ENCODE measurements around the gene RAC2.
A peak's percentile ranks its signal among the peaks of the same experiment; 100 is the strongest.

The RAC2 gene

DNA sequence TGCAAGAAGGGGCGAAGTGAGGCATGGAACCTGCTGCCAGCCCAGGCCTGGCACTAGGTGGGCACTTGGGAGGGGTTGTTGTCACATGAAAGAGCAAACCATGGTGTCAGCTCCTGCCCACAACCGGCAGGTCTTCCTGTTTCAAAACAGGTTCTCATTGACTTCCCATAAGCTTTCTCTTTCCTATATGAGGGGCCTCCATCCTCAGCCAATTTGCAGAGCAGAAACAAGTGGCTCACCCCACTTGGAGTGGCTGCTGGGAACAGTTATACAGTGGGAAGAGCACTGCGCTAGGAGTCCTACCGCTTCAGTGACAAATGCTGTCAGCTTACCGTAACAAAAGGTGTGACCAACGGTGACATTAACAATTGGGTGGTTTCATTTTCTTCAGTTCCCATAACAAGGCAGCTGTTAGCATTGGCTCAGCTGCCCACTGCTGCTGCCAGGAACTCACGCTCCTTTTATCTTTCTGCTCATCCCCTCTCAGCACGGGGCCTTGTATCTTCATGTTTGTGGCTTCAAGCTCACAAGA, 21.6 kb downstream of the RAC2 start:
- DNase-seq (ENCODE audit: low read depth in 3 of 3, low spot score in 1 of 3) = no peak

DNA sequence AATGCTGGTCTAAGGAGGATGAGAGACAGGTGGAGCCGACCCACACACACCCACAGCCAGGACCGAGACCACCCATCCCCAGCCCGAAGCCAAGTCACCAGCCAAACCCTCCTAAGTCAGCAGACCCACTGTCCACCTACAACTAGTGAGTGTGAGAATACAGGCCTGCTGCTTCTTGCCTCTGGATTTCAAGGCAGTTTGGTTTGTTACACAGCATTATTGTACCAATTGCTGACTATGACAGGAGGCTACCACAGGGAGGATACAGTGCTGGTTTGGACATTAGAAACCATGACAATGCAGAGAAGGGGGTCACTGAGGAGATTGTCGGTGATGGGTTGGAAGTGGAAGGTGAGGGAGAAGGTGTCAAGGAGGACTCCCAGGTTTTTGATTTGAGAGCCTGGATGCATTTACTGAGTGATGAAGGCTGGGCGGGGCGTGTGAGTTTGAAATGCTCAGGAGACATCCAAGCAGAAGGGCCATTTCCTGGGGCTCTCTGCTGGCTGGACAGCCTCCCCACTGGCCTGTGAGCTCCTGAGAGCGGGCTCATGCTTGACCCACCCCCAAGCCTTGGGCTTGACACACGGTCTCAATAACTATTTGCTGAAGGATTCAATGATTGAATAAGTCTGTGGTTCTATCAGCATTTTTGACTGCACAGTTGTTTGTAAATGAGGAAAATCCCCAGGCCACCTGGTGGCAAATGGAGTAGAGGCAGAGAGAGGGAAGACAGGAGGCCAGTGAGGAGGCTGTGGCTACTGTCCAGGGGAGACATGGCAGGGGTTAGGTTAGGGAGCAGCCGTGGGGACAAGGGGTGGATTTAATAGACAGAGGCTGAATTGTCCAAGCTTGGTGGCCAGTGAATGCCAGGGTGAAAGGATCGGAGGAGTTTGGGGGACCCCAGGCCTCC, 22.4 kb downstream of the RAC2 start:
- no peak for DNase-seq (ENCODE audit: low read depth in 3 of 3, low spot score in 1 of 3)

DNA sequence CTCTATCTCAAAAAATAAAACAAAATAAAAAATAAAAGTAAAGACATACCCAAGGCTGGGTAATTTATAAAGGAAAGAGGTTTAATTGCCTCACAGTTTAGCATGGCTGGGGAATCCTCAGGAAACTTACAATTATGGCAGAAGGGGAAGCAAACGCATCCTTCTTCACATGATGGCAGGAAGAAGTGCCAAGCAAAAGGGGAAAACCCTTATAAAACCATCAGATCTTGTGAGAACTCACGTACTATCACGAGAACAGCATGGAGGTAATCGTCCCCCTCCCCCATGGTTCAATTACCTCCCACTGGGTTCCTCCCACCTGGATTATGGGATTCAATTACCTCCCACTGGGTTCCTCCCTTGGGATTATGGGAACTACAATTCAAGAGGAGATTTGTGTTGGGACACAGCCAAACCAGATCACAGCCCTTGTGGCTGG, 23.5 kb downstream of the RAC2 start:
- no peak for DNase-seq (ENCODE audit: low read depth in 3 of 3, low spot score in 1 of 3)

DNA sequence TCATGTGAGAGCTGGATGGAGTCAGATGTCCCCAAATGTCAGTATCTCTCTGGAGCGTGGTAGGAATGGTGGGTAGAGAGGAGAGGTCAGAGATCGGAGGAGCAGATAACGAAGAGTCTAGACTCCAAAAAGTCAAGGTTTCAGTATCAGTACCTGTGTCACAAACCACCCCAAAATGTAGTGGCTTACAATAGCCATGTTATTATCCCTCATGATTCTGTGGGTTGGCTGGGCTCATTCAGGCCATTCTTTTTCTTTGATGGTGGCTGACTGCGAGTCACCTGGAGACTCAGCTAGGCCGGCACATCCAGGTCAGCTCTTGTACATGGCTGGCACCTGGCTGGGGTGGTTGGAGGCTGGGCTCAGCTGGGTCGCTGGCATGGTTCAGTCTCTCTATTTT, 24.5 kb downstream of the RAC2 start:
- DNase-seq (ENCODE audit: low read depth in 3 of 3, low spot score in 1 of 3) = no peak

DNA sequence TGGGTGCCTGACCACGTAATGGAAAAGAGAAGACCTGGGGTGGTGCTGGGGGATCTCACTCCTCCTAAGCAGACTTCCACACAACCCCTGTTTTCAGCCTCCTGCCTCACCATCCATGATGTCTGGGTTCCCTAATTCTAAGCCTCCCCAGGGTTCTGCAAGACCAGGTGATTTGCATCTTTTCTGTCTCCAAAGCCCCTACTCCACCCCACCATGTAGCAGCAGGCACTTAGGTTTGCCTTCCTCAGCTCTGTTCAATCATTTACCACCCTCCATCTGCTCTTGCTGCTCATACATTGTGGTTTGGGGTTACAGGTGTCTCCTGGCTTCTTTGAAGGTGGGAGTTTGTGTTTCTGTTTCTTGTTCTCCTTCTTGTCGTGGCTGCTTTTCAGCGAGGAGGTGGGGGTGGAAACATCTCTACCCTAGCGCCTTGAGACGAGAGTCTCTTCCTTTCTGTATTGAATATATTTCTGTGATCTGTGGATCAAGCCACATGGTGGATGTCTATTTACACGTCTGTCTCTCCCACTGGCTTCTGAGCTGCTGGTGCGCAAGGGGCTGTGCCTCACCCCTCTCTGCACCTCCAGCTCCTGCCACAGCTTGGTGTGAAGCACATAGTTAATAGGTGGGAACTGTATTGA, 25.2 kb downstream of the RAC2 start:
- DNase-seq (ENCODE audit: low read depth in 3 of 3, low spot score in 1 of 3) = peak in 2 of 3 donors; percentile 47 to 52

DNA sequence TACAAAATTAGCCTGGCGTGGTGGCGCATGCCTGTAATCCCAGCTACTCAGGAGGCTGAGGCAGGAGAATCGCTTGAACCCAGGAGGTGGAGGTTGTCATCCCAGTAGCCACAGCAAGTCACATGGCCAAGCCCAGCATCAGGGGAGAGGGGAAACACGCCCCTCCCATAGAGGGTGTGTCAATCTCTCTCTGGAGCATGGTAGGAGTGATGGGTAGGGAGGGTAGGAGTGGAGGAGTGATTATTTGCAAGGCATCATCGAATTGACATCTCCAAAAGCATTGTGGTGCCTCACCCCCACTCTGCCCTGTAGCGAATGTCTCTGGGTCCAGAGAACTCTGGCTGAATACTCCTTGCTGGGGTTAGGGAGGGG, 25.7 kb downstream of the RAC2 start:
- DNase-seq (ENCODE audit: low read depth in 3 of 3, low spot score in 1 of 3) = no peak

DNA sequence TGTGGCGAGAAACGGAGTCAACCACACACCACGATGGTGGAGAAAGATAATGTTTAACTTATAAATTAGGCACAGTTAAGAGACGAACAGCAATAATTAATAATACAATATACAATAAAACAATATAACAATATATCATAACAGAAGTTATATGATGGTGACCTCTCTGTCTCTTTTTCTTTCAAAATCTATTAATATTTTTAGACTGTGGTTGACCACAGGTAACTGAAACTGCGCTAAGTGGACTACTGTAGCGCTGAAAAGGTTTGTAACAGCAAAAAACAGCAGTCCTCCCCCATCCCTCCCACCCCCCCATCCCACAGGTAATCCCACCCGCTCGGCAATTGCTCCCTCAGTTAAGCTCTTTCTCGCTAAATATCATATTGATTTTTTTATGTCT, 28.2 kb downstream of the RAC2 start:
- DNase-seq (ENCODE audit: low read depth in 3 of 3, low spot score in 1 of 3) = no peak

DNA sequence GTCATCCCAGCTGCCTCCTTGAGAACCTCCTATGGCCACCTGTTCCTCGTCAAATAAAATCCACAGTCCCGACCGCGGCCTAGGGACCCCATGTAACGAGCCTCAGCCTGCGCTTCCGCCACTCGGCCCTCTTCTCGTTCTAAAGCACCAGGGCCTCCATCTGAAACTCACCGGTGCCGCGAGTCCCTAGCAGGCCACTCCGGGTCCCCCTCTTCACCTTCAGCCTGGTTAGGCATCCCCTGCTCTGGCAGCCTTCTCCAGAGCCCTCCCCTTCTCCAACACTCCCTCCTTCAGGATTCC, 29.4 kb downstream of the RAC2 start:
- DNase-seq (ENCODE audit: low read depth in 3 of 3, low spot score in 1 of 3) = no peak

DNA sequence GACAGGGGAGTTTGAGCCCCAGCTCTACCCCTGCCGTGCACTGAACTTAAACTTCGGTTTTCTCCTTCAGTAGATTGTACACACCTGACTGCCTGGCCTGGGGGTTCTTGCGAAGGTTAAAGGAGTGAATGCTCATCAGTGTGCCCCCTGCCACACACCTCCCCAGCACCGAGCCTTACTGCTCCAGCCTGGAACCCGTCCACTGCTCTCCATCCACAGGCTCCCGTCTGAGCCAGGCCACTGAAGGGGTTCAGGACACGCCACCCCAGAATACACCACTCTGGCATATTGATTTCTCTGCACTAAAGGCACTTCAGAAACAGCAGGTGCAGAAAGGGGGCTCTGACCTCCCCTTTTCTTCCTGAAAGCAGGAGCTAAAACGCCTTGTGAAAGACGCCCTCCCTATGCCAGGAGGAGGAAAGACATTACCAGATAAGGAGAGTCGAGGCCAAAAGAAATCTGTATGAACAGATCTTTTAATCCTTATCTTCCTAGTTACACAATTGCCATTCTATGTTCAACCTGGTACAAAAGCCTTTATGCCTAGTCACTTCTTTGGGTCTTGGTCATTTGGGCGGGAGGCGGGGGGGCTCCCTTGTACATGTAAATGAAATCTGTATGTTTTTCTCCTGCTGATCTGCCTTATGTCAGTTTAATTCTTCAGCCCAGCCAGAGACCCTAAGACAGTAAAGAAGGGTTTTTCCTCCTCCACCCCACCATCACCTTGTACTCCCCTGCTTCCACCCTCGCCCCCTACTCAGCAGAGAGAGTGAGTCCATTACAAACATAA, 29.9 kb downstream of the RAC2 start:
- DNase-seq (ENCODE audit: low read depth in 3 of 3, low spot score in 1 of 3) = no peak

DNA sequence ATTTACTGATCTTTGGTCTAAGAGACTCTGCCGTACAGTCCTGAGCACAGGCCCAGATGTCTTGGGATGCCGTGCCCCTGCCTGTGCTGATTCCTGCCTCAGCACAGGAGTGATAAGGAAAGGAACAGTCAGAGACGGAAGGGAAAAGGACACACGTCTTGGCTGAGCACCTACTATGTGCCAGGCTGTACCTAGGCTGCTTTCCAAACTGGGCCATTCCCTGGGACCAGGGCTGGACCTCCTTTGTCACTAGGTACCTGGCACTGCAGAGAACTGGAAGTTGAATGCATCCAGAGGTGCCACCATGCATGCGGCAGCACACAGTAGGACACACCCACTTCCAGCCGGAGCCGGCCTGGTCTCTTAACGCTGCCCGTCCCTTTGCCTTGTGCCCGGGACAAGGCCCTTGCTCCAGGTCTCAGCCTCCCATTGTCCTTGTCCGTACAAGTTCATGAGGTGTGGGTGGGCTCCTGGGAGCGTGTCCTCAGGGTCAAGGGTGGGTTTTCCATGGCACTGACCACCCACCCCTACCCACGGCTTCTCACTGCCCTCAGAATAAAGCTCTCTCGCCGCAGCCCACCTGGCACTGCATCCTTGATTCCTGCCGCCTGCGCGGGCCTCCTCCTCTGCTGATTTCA, 30.7 kb downstream of the RAC2 start:
- no peak for DNase-seq (ENCODE audit: low read depth in 3 of 3, low spot score in 1 of 3)

DNA sequence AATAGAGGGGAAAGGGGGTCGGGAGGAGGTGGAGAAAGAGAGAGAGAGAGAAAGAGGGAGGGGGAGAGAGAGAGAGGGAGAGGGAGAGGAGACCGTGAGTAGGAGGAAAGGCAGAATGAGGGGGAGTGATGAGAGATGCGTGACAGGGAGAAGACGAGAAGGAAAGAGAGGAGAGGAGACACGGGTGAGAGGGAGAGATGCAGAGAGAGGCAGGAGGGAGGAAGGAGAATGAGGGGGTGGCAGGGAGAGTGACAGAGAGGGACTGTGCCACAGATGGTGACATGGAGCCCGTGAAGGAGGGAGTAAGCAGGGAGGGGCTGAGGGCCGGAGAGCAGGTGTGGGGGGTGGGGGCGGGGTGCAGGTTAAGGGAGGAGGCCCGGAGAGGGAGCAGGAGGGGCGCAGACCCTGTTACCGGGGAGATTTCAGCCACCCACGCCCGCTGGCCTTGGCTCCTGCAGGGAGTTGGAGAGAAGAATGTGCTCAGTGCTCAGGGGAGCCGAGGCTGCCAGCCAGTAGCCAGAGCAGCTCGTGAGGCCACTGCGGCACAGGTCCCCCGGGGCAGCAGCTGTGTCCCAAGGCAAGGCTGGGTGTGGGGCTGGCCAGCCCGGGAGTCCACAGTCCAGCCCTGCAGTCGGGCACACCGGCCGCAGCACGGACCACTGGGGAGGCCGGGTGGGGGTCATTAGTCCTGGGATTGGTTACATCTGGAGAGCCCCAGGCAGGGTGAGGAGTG, 31.7 kb downstream of the RAC2 start, which contains the start of gene SSTR3:
Gene SSTR3 (minus strand): TSS at position 304 of the 733 bp plus-strand sequence. CDS start 4,674 bp downstream, outside the sequence.
- DNase-seq (ENCODE audit: low read depth in 3 of 3, low spot score in 1 of 3) = no peak

DNA sequence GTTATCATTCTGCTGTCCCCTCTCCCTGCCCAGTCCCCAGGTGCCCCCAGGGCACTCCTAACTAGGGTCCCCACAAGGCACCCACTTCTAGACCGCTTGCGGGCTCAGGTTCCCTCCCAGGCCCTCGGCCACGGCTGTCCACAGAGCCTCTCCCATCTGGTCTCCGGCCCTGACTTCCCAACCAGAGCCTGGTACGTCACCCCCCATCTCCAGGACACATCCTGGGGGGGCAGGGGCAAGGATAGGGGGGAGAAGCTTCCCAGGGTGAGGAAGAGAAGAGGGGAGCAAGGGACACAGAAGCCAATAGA, 32.2 kb downstream of the RAC2 start:
- DNase-seq (ENCODE audit: low read depth in 3 of 3, low spot score in 1 of 3) = no peak

DNA sequence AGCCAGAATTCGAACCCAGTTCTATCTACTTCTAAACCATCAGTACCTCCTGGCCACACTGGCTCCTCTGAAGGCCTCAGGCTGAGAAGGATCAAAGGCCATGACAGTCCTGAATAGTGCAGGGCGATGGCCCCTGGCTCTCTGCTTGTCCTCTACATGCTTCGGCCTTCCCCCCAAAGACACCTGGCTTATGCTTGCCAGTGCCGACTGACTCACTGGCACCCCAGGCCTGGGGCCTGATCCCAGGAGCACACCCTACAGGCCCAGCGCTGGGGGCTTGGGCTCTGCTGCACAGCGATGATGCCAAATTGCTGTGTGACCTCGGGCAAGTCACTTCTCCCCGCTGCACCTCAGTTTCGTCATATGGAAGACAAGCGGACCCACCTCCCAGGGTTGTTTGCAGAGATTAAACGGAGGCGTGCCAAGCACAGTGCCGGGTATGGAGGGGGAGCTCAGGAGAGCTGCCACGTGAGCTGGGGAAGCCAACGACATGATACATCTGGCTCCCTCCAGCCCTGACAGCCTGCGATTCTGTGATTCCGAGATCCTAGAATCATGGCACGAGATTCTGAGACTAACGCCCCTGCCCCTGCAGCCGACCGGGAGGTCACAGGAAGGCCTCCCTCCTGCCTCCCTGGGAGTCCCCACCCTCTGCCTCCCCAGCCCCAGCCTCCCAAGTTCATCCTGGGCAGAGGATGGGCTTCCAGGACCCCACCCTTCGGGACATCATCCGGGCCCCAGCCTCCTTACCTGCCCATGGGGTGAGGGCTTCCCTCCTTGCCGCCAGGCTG, 32.8 kb downstream of the RAC2 start:
- no peak for DNase-seq (ENCODE audit: low read depth in 3 of 3, low spot score in 1 of 3)

DNA sequence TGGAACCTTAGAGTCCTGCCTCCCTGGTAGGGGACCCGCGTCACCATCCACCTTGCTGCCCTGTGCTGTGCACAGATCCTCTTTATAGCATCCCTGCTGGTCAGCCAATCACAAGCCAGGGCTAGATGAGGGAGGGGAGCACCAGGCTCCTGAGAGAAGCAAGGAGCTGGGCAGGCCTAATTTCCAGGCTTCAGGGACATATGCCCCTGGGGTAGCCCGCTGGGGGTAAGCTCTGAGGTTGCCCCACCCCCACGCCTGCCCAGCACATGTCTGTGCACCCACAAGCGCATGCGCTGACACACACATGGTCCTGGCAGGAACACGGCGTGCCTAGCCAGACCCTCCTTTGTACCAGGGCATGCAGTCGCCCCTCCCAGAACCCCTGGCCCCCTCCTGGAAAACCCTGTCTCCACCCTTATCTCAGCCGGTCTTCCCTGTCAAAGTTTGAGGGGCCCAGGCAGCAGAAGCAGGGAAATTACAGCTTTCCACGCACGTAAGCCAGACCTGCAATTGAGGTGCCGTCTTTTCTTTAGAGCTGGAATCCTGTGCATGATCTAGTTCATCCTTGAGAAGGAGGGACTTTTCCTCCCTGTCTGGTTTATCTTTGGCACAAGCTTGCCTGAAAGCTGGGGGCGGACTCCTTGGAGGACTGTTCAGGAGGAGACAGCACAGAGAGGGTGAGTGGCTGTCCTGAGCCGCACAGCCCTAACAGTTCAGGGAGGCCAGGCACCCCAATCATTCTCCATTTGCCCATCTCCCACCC, 33.8 kb downstream of the RAC2 start:
- DNase-seq (ENCODE audit: low read depth in 3 of 3, low spot score in 1 of 3) = no peak

DNA sequence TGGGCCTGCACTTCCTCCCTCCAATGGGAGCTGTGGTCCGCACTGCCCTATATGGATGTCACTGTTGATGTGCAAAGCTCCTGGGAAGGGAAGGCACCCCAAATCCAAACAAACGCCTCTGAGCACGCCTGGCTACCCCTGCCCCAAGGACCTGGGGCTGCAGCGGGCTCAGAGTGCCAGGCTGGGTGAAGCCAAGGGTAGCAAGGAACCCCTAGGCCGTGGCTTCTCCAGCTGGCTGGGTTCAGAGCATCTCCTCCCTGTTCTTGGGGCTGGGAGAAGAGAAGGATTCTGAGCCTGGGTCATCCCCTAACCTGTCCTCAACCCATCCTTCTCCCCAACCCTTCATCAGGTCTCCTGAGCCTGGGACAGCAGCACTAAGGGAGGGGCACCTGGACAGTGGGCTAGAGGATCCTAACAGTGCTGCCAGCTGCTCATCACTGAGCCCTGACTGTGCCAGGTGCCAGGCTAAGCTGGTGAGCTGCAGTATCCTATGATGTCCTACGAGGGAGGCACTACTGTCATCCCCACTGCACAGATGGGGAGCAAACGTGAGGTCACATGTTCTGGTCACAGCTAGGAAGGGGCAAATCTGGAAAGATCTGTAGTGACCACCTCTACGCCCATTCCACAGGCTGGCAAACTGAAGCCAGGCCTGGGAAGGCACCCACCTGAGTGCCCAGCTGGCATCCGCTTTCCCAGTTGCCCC, 34.8 kb downstream of the RAC2 start:
- no peak for DNase-seq (ENCODE audit: low read depth in 3 of 3, low spot score in 1 of 3)

DNA sequence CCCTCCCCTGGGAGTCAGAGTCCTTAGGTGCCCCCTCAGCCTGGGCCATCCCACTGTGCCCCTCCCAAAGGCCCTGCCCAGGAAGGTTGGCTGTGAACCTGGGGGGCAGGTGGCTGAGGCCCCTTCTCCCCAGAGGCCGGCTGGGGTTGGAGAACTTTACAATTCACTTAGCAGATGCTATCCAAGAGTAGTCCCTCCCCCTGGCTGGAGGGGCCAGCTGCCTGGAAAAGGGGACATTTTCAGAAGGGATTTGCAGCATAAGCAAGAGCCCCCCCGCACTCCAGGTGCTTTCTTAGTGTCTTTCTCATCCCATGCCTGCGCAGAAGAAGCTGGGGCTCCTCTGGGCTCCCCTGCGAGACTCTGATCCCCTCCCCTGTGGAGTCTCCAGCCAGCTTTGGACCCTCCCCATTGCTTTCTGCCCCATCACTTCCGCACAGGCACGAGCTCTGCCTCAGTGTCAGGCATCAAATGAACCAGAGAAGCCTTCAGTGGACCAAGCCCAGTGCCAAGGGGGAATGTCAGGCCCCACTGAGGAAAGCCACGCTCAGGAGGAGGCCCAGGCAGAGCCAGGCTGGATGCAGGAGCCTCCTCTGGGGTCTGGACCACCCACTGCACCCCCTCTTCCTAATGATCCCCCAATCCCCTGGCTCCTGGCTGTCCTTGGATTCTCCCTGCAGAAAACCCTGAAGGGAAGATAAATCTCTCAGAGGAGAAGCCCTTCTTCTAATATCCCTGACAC, 35.5 kb downstream of the RAC2 start:
- no peak for DNase-seq (ENCODE audit: low read depth in 3 of 3, low spot score in 1 of 3)

DNA sequence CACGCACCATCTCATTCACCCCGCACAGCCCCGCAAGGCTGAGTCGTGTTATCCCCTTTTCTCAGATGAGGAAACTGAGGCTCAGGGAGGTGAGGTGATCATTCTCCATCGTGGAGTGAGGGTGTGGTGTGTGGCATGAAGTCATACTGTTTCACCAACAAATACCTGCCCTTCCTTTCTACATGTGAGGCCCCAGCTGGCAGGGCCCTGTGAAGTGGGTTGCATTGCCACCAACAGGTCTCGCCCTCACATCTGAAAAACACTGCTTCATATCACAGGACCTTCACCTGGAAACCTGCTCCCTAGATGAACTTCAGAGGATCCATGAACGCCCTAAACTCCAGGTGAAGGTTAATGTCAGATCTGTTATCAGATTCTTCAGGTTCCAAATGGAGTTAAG, 36.1 kb downstream of the RAC2 start:
- no peak for DNase-seq (ENCODE audit: low read depth in 3 of 3, low spot score in 1 of 3)
